Midbrain (tissue), 1 donor: Measurements from ENCODE around the gene C8A.

Experiments
- DNase-seq: peaks from one replicate; lab custom pipeline; 2025; lab: John Stamatoyannopoulos, UW

The C8A gene

GRCh38 chr1:56890229-56890628, 35.6 kb downstream of the C8A start:
- DNase-seq: no peak

GRCh38 chr1:56894014-56894413, 39.4 kb downstream of the C8A start:
- no peak for DNase-seq

GRCh38 chr1:56897150-56898004, 42.8 kb downstream of the C8A start:
- no peak for DNase-seq

- DNase-seq: no peak
Measured at GRCh38 chr1:56898005-56898373, 43.4 kb downstream of the C8A start.

- DNase-seq: no peak
Measured at GRCh38 chr1:56898879-56899278, 44.3 kb downstream of the C8A start.

GRCh38 chr1:56901716-56902115, 47.1 kb downstream of the C8A start:
- no peak for DNase-seq

GRCh38 chr1:56903778-56904177, 49.2 kb downstream of the C8A start:
- no peak for DNase-seq

- no peak for DNase-seq
Measured at GRCh38 chr1:56904663-56905397, 50.2 kb downstream of the C8A start.

- no peak for DNase-seq
Measured at GRCh38 chr1:56905667-56906066, 51.1 kb downstream of the C8A start.

- no peak for DNase-seq
Measured at GRCh38 chr1:56908619-56909221, 54.1 kb downstream of the C8A start.

GRCh38 chr1:56910441-56910985, 55.9 kb downstream of the C8A start:
- DNase-seq: no peak

GRCh38 chr1:56911098-56911938, 56.7 kb downstream of the C8A start:
- DNase-seq: no peak

- no peak for DNase-seq
Measured at GRCh38 chr1:56912325-56912724, 57.7 kb downstream of the C8A start.

- no peak for DNase-seq
Measured at GRCh38 chr1:56915960-56916359, 61.4 kb downstream of the C8A start.

GRCh38 chr1:56916630-56917029, 62.0 kb downstream of the C8A start:
- DNase-seq: no peak

GRCh38 chr1:56917356-56917755, 62.8 kb downstream of the C8A start:
- DNase-seq: no peak

- DNase-seq: no peak
Measured at GRCh38 chr1:56920591-56921001, 66.0 kb downstream of the C8A start.

GRCh38 chr1:56921479-56921878, 66.9 kb downstream of the C8A start:
- DNase-seq: no peak

- DNase-seq: no peak
Measured at GRCh38 chr1:56922070-56922469, 67.5 kb downstream of the C8A start.

- DNase-seq: no peak
Measured at GRCh38 chr1:56922507-56922906, 67.9 kb downstream of the C8A start.

GRCh38 chr1:56923201-56923600, 68.6 kb downstream of the C8A start:
- DNase-seq: no peak

GRCh38 chr1:56924116-56924515, 69.5 kb downstream of the C8A start:
- no peak for DNase-seq
